Chondrocyte (in vitro differentiated cells): ENCODE results near the gene CACNG4. TPM values are rescaled to one million over a fixed set of nuclear protein-coding genes. Genes with fewer than 3 reads are reported as not detected.

Source experiments
- DNase-seq: peaks from one replicate; pipeline ENCODE4 v3.0.0; 2021; ENCODE audit warnings: mixed read lengths, low spot score
- H3K27ac Mint-ChIP-seq: one replicate; pipeline ENCODE4 v1.8.0; 2021; ENCODE audit warnings: mild to moderate bottlenecking, moderate library complexity, mixed read lengths; ENCODE audit not compliant: unreplicated experiment
- H3K27me3 Mint-ChIP-seq: 2 replicates; pipeline ENCODE4 v1.8.0; 2021; ENCODE audit warnings: low read depth, mixed read lengths
- H3K36me3 Mint-ChIP-seq: 2 replicates; pipeline ENCODE4 v1.8.0; 2021; ENCODE audit warnings: low read depth, mixed read lengths
- H3K4me1 Mint-ChIP-seq: 2 replicates; pipeline ENCODE4 v1.8.0; 2021; ENCODE audit warnings: low read depth, mild to moderate bottlenecking, mixed read lengths
- H3K4me3 Mint-ChIP-seq: one replicate; pipeline ENCODE4 v1.8.0; 2021; ENCODE audit warnings: mild to moderate bottlenecking, moderate library complexity, mixed read lengths; ENCODE audit not compliant: unreplicated experiment
- H3K9me3 Mint-ChIP-seq: 2 replicates; pipeline ENCODE4 v1.8.0; 2021; ENCODE audit warnings: low read depth, mixed read lengths
- CTCF ChIP-seq: fragments of 200-600 bp; sonication (generic); IDR thresholded peaks from 2 replicates; pipeline ENCODE4 v1.5.0; 2021; ENCODE audit warnings: antibody characterized with exemption, mild to moderate bottlenecking, moderate library complexity
- total RNA-seq: library from RNA; stranded (reverse); gene quantifications from 3 replicates; pipeline ENCODE4 v1.2.1, GENCODE V29; 2021

CACNG4 gene
- total RNA-seq, 1 donor from 2014 or later: 2.9 TPM

GRCh38 chr17:67078292-67078691 lies 113.8 kb downstream of the CACNG4 start:
- peaks cover 6% of the 10 kb centered on the region for H3K4me1 Mint-ChIP-seq
- no peaks in the 10 kb centered on the region for H3K27me3 Mint-ChIP-seq
- H3K4me3 Mint-ChIP-seq: no peak overlapping the region
- DNase-seq: no peak
- no peak overlapping the region for H3K27ac Mint-ChIP-seq
- no peaks in the 10 kb centered on the region for H3K9me3 Mint-ChIP-seq
- H3K36me3 Mint-ChIP-seq: peaks cover 5% of the 10 kb centered on the region
- no peak for TF ChIP-seq CTCF

- no peaks in the 10 kb centered on the region for H3K9me3 Mint-ChIP-seq
- no peak for TF ChIP-seq CTCF
- no peak for DNase-seq
- H3K4me3 Mint-ChIP-seq: no peak overlapping the region
- H3K4me1 Mint-ChIP-seq: peaks cover 6% of the 10 kb centered on the region
- peaks cover 7% of the 10 kb centered on the region for H3K36me3 Mint-ChIP-seq
- H3K27ac Mint-ChIP-seq: no peak overlapping the region
- H3K27me3 Mint-ChIP-seq: no peaks in the 10 kb centered on the region
Measured at GRCh38 chr17:67079491-67079890, 115.0 kb downstream of the CACNG4 start.

- peaks cover 11% of the 10 kb centered on the region for H3K36me3 Mint-ChIP-seq
- H3K27me3 Mint-ChIP-seq: no peaks in the 10 kb centered on the region
- H3K27ac Mint-ChIP-seq: no peak overlapping the region
- TF ChIP-seq CTCF: no peak
- H3K4me1 Mint-ChIP-seq: peaks cover 8% of the 10 kb centered on the region
- no peak for DNase-seq
- H3K4me3 Mint-ChIP-seq: no peak overlapping the region
- H3K9me3 Mint-ChIP-seq: no peaks in the 10 kb centered on the region
Measured at GRCh38 chr17:67080804-67081203, 116.3 kb downstream of the CACNG4 start.

GRCh38 chr17:67082107-67082506 lies 117.6 kb downstream of the CACNG4 start:
- Mint-ChIP-seq H3K4me3 (no peak overlapping the region), H3K36me3 (peaks cover 17% of the 10 kb centered on the region), H3K9me3 (no peaks in the 10 kb centered on the region), H3K4me1 (peaks cover 2% of the 10 kb centered on the region), H3K27ac (no peak overlapping the region), H3K27me3 (no peaks in the 10 kb centered on the region)
- TF ChIP-seq CTCF: peak; percentile 35
- no peak for DNase-seq

Other genes with a start within 250 kb of the CACNG4 start
- gene CACNG5, start 129.6 kb upstream of the CACNG4 start, total RNA-seq: not detected in 3 replicates
- gene CACNG1, start 79.8 kb downstream of the CACNG4 start, total RNA-seq: not detected in 3 replicates